GM10248 (cell line): ENCODE results near the gene PPM1D.

ENCODE experiments used
- CTCF ChIA-PET: fragments of 300-600 bp; sonication (Branson Sonifier 250); formaldehyde crosslinking; extraction: SDS; loops from one replicate; lab custom pipeline; 2021; ENCODE audit warnings: antibody characterized with exemption; lab: Yijun Ruan, JAX
- POLR2A ChIA-PET: fragments of 350-650 bp; sonication (Branson Sonifier 250); formaldehyde crosslinking; extraction: SDS; loops from one replicate; lab custom pipeline; 2020; ENCODE audit warnings: antibody characterized with exemption; lab: Yijun Ruan, JAX
- DNase-seq: peaks from one replicate; pipeline ENCODE4 v3.0.0; 2012; ENCODE audit errors: extremely low spot score
- TF ChIP-seq, protein P1 (sequence below): IDR thresholded peaks from 2 replicates; pipeline ENCODE4 v1.5.1; 2012; ENCODE audit warnings: mild to moderate bottlenecking, low read depth; ENCODE audit errors: extremely low read depth, missing control alignments, control extremely low read depth

PPM1D gene

DNA sequence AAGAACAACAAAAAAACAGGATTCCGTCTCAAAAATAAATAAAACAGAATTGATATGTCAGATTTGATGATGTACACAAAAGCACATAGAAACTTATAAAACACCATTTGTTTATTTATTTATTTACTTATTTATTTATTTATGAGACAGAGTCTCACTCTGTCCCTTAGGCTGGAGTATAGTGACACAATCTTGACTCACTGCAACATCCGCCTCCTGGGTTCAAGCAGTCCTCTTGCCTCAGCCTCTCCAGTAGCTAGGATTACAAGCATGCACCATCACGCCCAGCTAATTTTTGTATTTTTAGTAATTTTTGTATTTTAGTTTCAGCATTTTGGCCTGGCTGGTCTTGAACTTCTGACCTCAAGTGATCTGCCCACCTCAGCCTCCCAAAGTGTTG lies 99.1 kb downstream of the PPM1D start:
- TF ChIP-seq, protein P1, sequence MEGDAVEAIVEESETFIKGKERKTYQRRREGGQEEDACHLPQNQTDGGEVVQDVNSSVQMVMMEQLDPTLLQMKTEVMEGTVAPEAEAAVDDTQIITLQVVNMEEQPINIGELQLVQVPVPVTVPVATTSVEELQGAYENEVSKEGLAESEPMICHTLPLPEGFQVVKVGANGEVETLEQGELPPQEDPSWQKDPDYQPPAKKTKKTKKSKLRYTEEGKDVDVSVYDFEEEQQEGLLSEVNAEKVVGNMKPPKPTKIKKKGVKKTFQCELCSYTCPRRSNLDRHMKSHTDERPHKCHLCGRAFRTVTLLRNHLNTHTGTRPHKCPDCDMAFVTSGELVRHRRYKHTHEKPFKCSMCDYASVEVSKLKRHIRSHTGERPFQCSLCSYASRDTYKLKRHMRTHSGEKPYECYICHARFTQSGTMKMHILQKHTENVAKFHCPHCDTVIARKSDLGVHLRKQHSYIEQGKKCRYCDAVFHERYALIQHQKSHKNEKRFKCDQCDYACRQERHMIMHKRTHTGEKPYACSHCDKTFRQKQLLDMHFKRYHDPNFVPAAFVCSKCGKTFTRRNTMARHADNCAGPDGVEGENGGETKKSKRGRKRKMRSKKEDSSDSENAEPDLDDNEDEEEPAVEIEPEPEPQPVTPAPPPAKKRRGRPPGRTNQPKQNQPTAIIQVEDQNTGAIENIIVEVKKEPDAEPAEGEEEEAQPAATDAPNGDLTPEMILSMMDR, result no peak
- ChIA-PET POLR2A (no interaction called here), CTCF (no interaction called here)
- DNase-seq, result no peak

DNA sequence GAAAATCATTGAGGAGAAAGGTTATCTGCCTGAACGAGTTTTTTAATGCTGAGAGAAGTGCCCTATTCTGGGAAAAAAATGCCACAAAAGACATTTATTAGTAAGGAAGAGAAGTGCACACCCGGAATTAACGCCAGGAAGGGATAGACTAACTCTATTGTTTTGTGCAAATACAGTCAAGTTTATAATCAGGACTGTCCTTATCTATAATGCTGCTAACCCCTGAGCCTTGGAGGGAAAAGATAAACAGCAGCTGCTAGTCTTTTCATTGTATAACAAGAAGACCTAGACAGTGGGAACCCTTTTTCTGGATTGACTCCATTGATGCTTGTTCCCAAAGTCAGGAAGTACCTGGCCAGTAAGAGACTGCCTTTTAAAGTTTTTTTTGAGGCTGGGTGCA lies 104.2 kb downstream of the PPM1D start:
- ChIA-PET POLR2A (no interaction called here), CTCF (interaction anchor here (1.2 to 1.4 kb wide), 2 partner anchors 10 to 17 kb away, joined by 4 to 6 read pairs; no protein-coding TSS in a partner anchor)
- DNase-seq, result no peak
- TF ChIP-seq, protein P1, result no peak

DNA sequence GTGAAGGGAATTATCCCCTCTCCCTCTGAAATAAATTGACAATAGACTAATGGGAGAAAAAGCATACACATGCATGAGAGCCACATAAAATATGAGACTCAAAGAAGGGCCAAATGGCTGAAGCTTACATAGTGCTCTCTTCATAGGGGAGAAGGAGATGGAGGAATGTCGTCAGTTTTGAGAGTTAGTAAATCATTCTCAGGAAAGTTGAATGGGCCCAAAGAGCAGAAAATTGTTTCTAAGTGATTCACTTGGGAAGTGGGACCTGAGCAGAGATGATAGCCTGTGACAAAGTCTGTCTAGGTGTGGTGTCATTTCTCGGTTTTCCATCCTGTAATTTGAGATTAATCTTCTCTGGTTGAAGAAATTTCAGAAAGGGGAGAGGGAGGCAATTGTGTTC lies 112.7 kb downstream of the PPM1D start:
- ChIA-PET CTCF (interaction anchor here (0.8 to 1.4 kb wide), 2 partner anchors 8 to 17 kb away, joined by 4 to 13 read pairs; no protein-coding TSS in a partner anchor), POLR2A (no interaction called here)
- TF ChIP-seq, protein P1, result no peak
- DNase-seq, result no peak

DNA sequence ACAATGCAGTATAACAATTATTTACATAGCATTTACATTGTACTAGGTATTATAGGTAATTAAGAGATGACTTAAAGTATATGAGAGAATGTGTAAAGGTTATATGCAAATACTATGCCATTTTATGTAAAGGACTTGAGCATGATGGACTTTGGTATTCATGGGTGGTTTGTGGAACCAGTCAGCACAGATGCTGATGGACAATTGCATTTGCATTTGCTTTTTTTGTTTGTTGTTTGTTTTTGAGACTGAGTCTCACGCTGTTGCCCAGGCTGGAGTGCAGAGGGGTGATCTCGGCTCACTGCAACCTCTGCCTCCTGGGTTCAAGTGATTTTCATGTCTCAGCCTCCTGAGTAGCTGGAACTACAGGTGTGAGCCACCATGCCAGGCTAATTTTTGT lies 113.6 kb downstream of the PPM1D start:
- POLR2A ChIA-PET, result interaction anchor here (0.6 kb wide), 1 partner anchor 34 kb away, joined by 5 read pairs; no protein-coding TSS in a partner anchor
- DNase-seq, result no peak
- CTCF ChIA-PET, result interaction anchor here (1.6 kb wide), 1 partner anchor 10 kb away, joined by 4 read pairs; no protein-coding TSS in a partner anchor
- TF ChIP-seq, protein P1, result no peak
